GM04504 (cell line): Measurements from ENCODE around the gene LIMA1.
A peak's percentile ranks its signal among the peaks of the same experiment; 100 is the strongest.
"Not testable (repeated sequence)": the region's sequence is repeated elsewhere in the genome, so short reads cannot be mapped to it uniquely, and the experiment has no call there.

Source experiments
- DNase-seq: peaks from one replicate; pipeline ENCODE4 v3.0.0-alpha.2; 2012; ENCODE audit warnings: low read depth

The LIMA1 gene

GRCh38 chr12:50185970-50186663 lies 97.2 kb downstream of the LIMA1 start:
- no peak for DNase-seq

DNA sequence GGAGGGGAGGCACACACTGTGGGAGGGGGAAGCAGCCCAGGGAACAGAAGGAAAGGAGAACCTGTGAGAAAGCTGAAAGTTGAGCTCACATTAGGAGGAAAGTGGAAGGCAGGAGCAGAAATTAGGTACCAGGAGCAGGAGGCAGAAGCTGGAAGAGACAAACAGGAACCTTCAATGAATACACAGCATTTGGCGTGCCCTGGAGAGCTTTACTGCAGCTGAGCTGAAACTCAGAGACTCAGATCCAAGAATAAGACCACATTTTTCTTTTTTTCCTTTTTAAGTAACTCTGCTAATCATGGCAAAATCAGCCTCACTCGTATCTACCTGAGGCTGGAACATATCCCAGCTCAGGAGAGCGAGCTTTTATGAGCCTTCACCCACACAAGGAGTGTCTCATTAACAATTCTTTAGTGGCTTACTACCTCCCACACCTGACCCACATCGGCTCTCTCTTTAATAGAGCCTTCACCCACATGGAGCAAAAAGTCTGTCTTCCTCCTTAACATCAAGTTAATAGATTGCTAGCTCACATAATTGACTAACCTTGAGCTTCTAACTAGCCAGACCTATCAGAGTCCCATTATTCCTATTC lies 97.9 kb downstream of the LIMA1 start:
- DNase-seq = no peak

DNA sequence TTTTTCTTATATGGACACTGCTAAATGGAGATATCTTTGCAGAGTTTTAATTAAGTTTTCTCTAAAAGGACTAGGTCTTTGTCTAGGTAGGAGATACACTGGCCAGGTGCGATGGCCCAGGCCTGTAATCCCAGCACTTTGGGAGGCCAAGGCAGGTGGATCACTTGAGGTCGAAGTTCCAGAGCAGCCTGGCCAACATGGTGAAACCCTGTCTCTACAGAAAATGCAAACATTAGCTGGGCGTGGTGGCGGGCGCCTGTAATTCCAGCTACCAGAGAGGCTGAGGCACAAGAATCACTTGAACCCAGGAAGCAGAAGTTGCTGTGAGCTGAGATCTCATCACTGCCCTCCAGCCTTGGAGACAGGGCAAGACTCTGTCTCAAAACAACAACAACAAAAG lies 99.1 kb downstream of the LIMA1 start:
- no peak for DNase-seq

DNA sequence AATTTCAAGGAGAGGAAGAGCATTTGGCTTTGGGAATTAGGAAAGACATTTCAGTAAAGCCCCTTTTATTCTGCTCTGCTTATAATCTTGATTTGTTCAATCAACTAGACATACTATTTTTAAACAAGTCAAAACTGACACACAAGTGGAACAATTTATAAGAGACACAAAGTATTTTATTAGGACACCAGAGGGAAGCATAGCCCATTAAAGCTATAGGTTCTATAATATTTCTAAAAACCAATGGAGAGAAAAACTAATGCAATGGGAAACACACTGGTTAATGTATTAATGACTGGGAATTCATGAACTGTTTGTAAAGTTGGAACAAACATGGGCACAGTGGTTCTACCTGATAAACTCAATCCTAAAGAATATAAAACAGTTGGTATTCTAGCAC lies 100.9 kb downstream of the LIMA1 start:
- DNase-seq = no peak

DNA sequence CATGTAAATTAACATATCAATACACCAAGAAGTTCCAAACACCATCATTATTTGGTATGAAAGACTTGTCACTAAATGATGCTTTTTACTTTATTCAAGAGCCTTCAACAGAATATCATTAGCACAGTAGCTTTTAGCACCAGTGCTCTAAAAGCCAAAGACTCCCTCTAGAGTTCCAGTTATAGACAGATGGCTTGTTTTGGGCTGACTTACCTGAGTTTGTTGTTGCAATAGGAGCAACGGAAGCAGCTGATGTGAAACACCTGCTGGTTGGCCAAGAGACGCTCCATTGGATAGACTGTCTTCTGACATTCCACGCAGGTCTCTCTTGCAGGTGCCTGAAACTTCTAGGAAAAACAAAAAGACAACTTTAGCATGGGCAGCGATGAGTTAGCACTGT lies 101.6 kb downstream of the LIMA1 start:
- no peak for DNase-seq

GRCh38 chr12:50175716-50176026 lies 107.6 kb downstream of the LIMA1 start:
- DNase-seq = no peak

DNA sequence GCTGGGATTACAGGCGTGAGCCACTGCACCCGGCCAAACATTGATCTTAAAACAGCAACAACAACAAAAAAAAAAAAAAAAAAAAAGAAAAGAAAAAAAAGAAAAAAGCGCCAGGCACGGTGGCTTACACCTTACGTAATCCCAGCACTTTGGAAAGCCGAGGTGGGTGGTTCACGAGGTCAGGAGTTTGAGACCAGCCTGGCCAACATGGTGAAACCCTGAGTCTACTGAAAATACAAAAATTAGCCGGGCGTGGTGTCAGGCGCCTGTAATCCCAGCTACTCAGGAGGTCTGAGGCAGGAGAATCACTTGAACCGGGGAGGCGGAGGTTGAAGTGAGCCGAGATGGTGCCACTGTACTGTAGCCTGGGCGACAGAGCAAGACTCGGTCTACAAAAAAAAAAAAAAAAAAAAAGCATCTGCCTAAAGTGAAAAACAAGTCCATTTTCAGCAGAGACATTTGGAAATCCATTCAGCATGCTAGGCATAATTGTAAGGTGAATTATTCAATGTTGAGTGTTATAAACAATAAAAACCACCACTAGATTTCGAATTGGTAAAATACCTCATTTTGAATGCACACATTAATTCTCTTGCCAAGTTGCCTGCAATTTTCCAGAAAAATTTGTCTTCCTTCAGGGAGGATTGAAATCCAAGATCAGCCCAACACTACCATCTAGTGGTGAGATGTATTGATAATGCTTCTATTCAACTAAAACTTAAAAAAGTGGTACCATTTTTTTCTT lies 108.2 kb downstream of the LIMA1 start:
- DNase-seq = no peak

DNA sequence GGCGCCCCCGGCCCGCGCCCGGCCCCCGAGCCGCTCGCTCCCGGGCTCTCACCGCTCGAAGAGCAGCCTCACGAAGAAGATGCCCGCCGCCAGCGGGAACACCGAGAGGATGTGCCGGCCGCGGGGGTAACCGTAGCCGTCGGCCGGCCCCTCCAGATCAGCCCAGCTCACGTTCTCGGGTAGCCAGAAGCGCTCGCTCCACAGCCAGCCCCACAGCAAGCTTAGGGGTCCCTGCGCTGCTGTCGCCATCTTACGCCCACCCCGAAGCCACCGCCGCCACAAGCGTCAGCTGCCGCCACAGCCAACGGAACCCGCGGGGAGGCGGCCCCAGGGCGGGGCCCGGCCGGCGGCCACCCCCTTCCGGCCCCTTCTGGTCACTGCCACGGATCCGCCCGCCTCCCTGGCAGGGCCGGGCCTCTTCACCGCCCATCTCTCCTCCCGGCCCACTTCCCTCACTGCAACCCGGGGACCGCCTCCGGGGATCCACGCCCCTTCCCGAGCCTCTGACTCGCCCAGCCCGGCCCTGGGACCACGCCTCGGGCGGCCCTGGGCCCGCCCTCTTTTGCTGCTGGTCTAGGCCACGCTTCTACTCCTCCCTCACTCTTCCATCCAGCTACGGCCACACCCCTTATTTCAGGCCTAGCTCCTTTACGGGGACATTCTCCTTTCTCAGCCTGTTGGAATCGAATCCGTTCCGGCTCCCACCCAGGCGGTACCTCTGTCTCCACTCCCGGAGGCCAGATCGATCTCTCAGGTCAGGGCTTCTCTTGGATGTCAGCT lies 116.1 kb downstream of the LIMA1 start, which contains the start of gene CERS5:
Gene CERS5 (minus strand): TSS at position 321 of the 780 bp plus-strand sequence. CDS start 72 bp downstream, at position 249.
- peak; percentile 99 for DNase-seq

DNA sequence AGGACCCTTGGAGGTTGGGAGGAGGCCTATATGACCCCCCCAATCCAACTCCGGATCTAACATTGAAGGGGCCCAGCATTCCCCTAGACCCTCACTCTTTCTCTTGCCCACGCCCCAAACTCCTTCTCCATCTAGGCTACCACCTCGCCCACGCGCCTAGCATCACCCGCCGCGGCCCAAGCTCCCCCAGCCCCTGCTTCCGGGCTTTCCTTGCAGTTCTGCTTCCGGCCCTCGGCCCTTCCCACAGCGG lies 116.6 kb downstream of the LIMA1 start:
- DNase-seq = no peak

DNA sequence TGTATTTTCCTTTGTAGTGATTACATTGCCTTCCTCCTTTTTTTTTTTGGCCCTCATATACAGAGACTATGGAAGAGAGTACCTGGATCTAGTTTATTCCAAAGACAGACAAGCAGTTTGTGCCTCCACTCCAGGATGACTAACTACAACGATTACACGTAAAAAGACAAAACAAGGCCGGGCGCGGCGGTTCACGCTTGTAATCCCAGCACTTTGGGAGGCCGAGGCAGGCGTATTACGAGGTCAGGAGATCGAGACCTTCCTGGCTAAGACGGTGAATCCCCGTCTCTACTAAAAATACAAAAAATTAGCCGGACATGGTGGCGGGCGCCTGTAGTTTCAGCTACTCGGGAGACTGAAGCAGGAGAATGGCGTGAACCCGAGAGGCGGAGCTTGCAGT lies 118.4 kb downstream of the LIMA1 start:
- DNase-seq = no peak

DNA sequence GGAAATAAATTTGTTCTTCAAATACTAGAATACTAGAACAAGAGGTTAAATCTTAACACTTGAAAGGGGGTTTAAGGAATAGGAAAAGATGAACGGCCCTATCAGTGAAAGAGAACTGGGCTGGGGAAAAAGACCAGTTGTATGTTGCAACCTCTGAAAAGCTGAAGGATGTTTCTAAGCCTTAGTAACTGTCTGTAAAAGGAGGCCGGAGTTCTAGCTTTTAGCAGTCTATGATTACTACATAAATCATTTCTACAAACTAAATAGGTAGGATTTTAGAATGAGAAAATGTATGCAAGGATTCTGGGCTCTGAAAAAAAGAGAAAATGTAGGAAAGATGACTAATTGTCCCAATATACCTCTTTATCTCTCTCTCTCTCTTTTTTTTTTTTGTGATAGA lies 121.1 kb downstream of the LIMA1 start:
- no peak for DNase-seq

GRCh38 chr12:50160643-50161042 lies 122.7 kb downstream of the LIMA1 start:
- DNase-seq = no peak

GRCh38 chr12:50157259-50157658 lies 126.1 kb downstream of the LIMA1 start:
- DNase-seq = no peak

- DNase-seq = no peak
Observed at GRCh38 chr12:50156641-50157040, 126.7 kb downstream of the LIMA1 start.

DNA sequence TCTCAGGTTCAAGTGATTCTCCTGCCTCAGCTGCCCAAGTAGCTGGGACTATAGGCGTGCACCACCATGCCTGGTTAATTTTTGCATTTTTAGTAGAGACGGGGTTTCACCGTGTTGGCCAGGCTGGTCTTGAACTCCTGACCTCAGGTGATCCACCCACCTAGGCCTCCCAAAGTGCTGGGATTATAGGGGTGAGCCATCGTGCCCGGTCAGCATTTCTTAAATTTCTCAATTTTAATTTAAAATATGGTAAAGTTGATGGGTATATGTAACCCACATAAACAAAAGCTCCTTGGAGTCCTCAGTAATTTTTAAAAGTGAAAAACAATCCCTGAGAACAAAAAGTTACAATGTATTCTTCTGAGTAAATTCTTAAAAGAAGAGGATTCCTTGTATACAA lies 128.4 kb downstream of the LIMA1 start:
- not testable (repeated sequence) for DNase-seq

DNA sequence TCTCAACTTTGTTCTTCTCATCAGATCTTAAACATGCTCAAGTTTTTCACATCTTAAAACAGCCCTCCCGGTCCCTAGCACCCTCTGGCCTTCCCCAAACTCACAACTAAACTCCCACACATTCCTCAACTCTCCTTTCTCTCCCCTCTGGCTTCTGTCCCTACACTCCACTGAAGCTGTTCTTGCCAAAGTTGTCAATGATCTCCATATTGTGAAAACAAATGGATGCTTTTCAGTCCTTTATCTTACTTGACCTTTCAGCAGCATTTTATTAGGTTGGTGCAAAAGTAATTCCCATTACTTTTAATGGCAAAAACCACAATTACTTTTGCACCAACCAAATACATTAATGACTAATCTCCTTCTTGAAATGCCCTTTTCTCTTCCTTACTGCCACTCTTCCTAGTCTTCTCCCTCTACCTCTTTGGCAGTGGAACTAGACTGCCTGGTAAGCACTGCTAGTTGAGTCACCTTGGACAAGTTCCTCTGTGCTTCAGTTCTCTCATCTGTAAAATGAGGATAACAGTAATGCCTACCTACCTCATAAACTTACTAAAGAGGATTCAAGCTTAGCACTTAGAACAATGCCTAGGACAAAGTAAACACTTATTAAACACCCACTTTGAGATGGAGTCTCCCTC lies 132.2 kb downstream of the LIMA1 start:
- DNase-seq = no peak

DNA sequence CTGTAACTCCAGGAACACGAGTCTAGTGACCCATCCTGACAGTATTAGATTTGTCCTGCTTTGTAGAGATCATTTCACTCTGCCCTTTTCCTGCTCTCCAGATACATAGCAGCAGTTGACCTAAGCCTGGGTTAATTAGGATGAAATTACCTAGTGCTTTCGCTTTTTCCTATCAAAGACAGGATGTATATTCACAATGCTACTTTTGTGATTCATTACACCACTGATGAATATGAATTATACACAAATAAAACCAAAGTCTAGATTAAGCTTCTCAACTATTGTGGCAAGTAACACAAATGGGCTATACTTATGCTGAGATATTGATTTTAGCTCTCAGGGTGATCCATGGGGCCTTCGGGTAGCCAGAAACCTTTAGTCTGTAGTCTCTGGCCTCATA lies 134.0 kb downstream of the LIMA1 start:
- no peak for DNase-seq

DNA sequence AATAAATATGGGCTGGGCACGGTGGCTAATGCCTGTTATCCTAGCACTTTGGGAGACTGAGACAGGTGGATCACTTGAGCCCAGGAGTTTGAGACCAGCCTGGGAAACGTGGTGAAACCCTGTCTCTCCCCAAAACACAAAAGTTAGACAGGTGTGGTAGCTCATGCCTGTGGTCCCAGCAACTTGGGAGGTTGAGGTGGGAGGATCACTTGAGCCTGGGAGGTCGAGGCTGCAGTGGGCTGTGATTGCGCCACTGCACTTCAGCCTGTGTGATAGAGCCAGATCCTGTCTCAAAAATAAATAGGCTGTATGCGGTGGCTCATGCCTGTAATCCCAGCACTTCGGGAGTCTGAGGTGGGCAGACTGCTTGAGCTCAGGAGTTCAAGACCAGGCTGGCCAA lies 135.3 kb downstream of the LIMA1 start:
- not testable (repeated sequence) for DNase-seq

GRCh38 chr12:50147281-50147680 lies 136.0 kb downstream of the LIMA1 start:
- DNase-seq = no peak

DNA sequence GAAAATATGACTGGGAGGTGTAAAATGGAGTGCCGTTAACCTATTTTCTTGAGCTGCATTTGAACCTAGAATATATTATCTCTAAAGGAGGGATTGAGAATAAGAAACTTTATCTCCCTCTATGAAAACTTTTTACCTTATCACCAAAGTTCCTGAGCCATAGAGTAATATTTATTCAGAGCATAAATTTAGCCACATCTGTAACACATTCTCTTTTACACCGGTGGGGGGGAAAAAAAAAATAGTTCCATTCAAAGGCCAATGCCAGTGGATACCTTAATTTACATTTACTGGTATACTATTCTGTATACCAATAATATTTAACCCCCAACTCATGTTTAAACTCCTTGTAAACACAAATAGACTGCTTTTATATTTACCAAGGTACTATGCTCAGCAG lies 137.9 kb downstream of the LIMA1 start:
- no peak for DNase-seq

GRCh38 chr12:50142993-50143392 lies 140.3 kb downstream of the LIMA1 start:
- no peak for DNase-seq

DNA sequence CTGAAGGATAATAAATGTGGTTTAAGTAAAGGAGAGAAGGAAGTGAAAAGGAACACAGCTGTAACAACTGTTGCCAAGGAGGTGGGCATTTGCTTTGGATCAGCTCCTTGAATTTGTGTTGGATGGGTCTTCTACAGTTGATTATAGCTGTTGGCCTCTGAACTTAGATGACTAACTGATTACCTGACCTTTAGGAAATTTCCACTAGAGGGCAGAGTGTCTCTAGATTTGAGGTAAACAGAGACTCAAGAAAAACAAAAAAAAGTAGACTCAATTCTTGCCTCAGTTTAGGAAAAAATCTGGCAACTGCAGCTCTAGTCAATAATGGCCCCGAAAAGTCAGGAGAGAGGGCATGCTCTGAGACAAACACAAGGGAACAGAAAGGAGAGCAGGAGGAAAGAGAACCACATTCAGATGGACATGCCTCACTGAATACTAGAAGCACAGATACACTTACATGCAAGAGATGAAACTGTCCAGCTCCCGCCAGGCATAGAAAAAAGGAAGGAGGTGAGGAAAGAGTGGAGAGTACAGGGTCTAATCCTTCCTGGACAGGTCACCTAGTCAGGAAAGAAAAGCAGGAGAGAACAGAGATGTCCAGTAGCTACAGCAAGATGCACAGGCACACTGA lies 150.7 kb downstream of the LIMA1 start:
- peak; percentile 35 for DNase-seq
